Measurements from ENCODE around the gene ATP6V0D1.

- TF ChIP-seq CTCF (IDR thresholded peaks at IDR 0.05) (no peak), CEBPB (IDR thresholded peaks at IDR 0.05) (no peak), PBX3 (IDR thresholded peaks at IDR 0.05) (no peak), MAX (IDR thresholded peaks at IDR 0.05) (no peak), EP300 (IDR thresholded peaks at IDR 0.05) (no peak), KDM5A (IDR thresholded peaks at IDR 0.05) (no peak), KDM1A (IDR thresholded peaks at IDR 0.05; ENCODE audit: low read depth) (no peak), ZC3H11A (IDR thresholded peaks at IDR 0.05) (no peak), MAZ (IDR thresholded peaks at IDR 0.05; ENCODE audit: borderline replicate concordance, low read depth, low read length) (no peak), BCL3 (IDR thresholded peaks at IDR 0.05) (no peak), REST (IDR thresholded peaks at IDR 0.05) (no peak)
Measured at GRCh38 chr16:67438098-67438791, 42.7 kb downstream of the ATP6V0D1 start.
